Activated CD4-positive, alpha-beta memory T cell treated with anti-CD3 and anti-CD28 coated beads for 36 hours (primary cell): ENCODE results near the gene RAPSN. TPM values are rescaled to one million over a fixed set of nuclear protein-coding genes. Genes with fewer than 3 reads are reported as not detected.

Experiments
- CTCF ChIA-PET: fragments of 350-600 bp; sonication (Branson Sonifier 250); formaldehyde crosslinking; loops from one replicate; lab custom pipeline; 2021; ENCODE audit warnings: antibody characterized with exemption, inconsistent platforms; lab: Charles Lee
- POLR2A ChIA-PET: fragments of 350-600 bp; sonication (Branson Sonifier 250); formaldehyde crosslinking; loops from one replicate; lab custom pipeline; 2021; ENCODE audit warnings: antibody characterized with exemption; lab: Charles Lee
- DNase-seq: peaks from one replicate; pipeline ENCODE4 v3.0.0-alpha.2; 2020
- H3K27ac Mint-ChIP-seq: one replicate; pipeline ENCODE4 v1.8.0; 2021; ENCODE audit warnings: mixed read lengths
- H3K27me3 Mint-ChIP-seq: one replicate; pipeline ENCODE4 v1.8.0; 2021; ENCODE audit warnings: mixed read lengths
- H3K36me3 Mint-ChIP-seq: one replicate; pipeline ENCODE4 v1.8.0; 2021; ENCODE audit warnings: mixed read lengths
- H3K4me1 Mint-ChIP-seq: one replicate; pipeline ENCODE4 v1.8.0; 2021; ENCODE audit warnings: low read depth, mixed read lengths
- H3K4me3 Mint-ChIP-seq: one replicate; pipeline ENCODE4 v1.8.0; 2021; ENCODE audit warnings: mild to moderate bottlenecking, mixed read lengths
- H3K9me3 Mint-ChIP-seq: one replicate; pipeline ENCODE4 v1.8.0; 2021; ENCODE audit warnings: mixed read lengths
- intact Hi-C: fragments of 100-400 bp; cut with micrococcal nuclease; formaldehyde crosslinking; loops from one replicate; pipeline ENCODE4 v1.15.1; 2023
- total RNA-seq, 2 experiments: library from RNA; stranded (reverse); gene quantifications; one replicate each; pipeline ENCODE4 v1.2.3, GENCODE V29; 2021

The RAPSN gene
- total RNA-seq, 2 experiments from 2014 or later, result 0.22 TPM; not detected in 1

- Mint-ChIP-seq H3K27ac (peak overlapping the region; percentile 77), H3K27me3 (no peaks in the 10 kb centered on the region), H3K9me3 (no peaks in the 10 kb centered on the region), H3K4me3 (peak overlapping the region; percentile 73), H3K4me1 (peaks cover 8% of the 10 kb centered on the region), H3K36me3 (no peaks in the 10 kb centered on the region)
- no peak for DNase-seq
- ChIA-PET CTCF (interaction anchor here (0.7 to 6.6 kb wide), 3 partner anchors 10 to 223 kb away, joined by 3 to 43 read pairs (median 3); no protein-coding TSS in a partner anchor), POLR2A (no interaction called here)
- intact Hi-C loops, result no loop called here
These were observed 48.1 kb downstream of the RAPSN start for GRCh38 chr11:47400768-47401279.

DNA sequence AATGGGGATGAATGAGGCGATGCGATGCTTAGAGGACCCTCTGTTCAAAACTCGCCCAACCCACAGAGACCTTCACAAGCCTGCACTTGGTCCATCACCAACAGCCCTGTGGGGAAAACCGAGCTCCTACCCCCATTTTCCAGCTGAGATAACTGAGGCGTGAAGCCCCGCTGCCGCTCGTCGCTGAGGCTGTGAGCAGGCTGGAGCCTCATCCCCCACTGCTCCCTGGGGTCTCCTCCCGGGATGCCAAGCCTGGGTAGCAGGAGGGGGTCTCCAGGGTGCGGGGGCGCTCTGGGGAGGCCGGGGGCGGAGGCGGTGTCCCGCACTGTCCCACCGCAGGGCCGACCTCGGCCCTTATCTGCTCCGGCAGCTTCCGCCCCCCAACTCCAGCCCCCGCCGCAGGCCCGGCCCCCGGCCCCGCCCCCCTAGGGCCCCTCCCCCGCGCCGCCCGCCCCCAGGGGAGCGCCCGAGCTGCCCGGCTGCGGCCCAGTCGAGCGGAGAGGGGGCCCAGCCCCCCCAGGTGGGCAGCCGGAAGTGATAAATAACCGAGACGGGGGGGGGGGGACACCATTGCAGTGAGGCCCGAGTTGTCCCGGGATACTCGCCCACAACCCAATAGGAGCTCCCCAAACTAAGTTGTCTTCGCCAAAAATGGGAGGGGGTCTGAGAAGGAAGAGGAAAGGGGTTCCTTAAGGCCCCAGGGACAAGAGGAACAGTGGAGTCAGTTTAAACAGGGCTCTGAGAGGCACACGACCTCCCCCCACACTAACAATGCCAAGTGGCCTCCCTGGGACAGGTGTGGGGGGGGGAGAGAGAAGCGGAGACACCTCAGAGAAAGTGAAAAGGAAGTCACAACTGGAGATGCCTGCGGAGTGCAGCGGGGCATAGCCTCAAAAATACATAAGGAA is 48.8 kb downstream of the RAPSN start:
- peaks cover 13% of the 10 kb centered on the region for H3K4me1 Mint-ChIP-seq
- POLR2A ChIA-PET, result interaction anchor here (0.9 to 1.5 kb wide), 2 partner anchors 9 to 27 kb away, joined by 4 read pairs; partner anchors contain the start of gene PSMC3
- H3K27me3 Mint-ChIP-seq, result no peaks in the 10 kb centered on the region
- intact Hi-C loops, result no loop called here
- no peaks in the 10 kb centered on the region for H3K9me3 Mint-ChIP-seq
- CTCF ChIA-PET, result interaction anchor here (0.7 to 6.6 kb wide), 5 partner anchors 10 to 315 kb away, joined by 3 to 43 read pairs (median 3); partner anchors contain the start of gene AGBL2
- peak; percentile 51 for DNase-seq
- no peaks in the 10 kb centered on the region for H3K36me3 Mint-ChIP-seq
- peak overlapping the region; percentile 77 for H3K27ac Mint-ChIP-seq
- H3K4me3 Mint-ChIP-seq, result peak overlapping the region; percentile 73

- Mint-ChIP-seq H3K4me3 (no peak overlapping the region), H3K9me3 (no peaks in the 10 kb centered on the region), H3K27ac (no peak overlapping the region), H3K36me3 (no peaks in the 10 kb centered on the region), H3K4me1 (peaks cover 25% of the 10 kb centered on the region), H3K27me3 (no peaks in the 10 kb centered on the region)
- CTCF ChIA-PET, result interaction anchor here (1.8 to 6.6 kb wide), 2 partner anchors 14 to 25 kb away, joined by 4 to 43 read pairs; no protein-coding TSS in a partner anchor
- POLR2A ChIA-PET, result no interaction called here
- DNase-seq, result no peak
- intact Hi-C loops, result no loop called here
These were observed 50.4 kb downstream of the RAPSN start for GRCh38 chr11:47398551-47398950.

DNA sequence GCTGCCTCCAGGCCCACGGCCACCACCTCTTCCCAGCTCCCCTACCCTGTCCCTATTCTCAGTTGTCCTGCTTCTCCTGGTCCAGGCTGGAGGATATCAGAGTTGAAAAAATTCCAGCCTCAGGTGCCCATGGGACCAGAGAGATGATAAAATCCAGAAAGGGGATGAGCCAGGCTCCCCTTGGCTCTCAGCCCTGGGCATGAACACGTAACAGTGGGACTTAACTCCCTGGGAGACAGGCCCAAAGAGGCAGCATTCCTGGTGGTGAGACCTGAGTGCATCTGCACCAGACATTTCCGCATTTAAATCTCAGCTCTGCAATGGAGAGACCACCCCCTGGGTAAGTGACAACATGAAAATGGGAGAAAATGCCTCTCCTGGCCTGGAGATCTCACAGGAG is 50.9 kb downstream of the RAPSN start:
- Mint-ChIP-seq H3K4me3 (no peak overlapping the region), H3K36me3 (no peaks in the 10 kb centered on the region), H3K4me1 (peaks cover 25% of the 10 kb centered on the region), H3K27me3 (no peaks in the 10 kb centered on the region), H3K9me3 (no peaks in the 10 kb centered on the region), H3K27ac (no peak overlapping the region)
- POLR2A ChIA-PET, result no interaction called here
- no peak for DNase-seq
- CTCF ChIA-PET, result interaction anchor here (0.8 to 6.6 kb wide), 3 partner anchors 10 to 25 kb away, joined by 3 to 43 read pairs (median 3); no protein-coding TSS in a partner anchor
- intact Hi-C loops, result no loop called here

DNA sequence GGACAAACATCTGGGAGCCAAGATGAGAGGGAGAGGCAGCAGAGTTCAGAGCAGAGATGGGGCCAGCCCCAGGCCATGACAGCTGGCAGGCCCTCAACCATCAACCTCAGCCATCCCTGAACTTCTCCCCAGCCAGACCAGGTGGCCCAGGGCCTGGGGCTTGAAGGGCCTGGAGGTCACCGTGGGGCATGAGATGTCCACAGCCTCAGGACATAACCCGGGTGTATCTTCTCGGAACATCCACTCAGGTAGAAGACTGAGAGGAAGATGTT is 53.0 kb downstream of the RAPSN start:
- no peaks in the 10 kb centered on the region for H3K27me3 Mint-ChIP-seq
- no peak overlapping the region for H3K4me3 Mint-ChIP-seq
- CTCF ChIA-PET, result no interaction called here
- DNase-seq, result no peak
- POLR2A ChIA-PET, result no interaction called here
- peak overlapping the region; percentile 82 for H3K27ac Mint-ChIP-seq
- H3K9me3 Mint-ChIP-seq, result no peaks in the 10 kb centered on the region
- peaks cover 25% of the 10 kb centered on the region for H3K4me1 Mint-ChIP-seq
- H3K36me3 Mint-ChIP-seq, result no peaks in the 10 kb centered on the region
- intact Hi-C loops, result no loop called here

DNA sequence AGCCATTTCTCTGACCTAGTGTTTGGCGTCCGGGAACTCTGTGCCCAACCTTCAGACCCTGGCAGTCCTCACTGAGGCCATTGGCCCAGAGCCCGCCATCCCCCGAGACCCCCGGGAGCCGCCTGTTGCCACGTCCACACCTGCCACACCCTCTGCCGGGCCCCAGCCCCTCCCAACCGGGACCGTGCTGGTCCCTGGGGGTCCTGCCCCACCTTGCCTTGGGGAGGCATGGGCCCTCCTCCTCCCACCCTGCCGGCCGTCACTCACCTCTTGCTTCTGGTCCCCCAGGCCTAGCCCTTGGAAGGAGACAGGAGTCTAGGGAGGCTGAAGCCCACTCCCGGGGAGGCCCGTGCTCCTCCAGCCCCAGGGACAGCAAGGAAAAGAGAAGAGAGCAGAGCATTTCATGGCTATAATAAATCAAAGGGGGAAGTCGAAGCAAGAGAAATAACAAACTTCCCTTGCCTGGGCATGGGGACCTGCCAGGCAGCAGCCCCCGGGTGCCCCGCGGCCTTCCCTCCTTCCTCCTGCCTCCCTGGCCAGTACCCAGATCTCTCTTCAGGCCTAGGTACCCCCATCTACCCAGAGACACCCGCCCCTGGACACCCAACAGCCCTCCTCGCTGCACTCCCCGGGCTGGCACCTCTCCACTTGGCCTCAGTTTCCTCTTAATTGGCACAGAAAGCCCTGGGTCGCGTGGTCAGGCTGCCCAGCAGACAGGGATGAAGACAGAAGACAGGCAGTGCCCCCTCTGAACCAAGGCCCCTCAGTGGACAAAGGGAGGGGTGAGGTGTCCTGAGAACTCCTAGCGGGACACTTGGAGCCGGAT is 53.5 kb downstream of the RAPSN start:
- no peak for DNase-seq
- Mint-ChIP-seq H3K27me3 (no peaks in the 10 kb centered on the region), H3K27ac (peak overlapping the region; percentile 82), H3K4me3 (no peak overlapping the region), H3K36me3 (no peaks in the 10 kb centered on the region), H3K9me3 (no peaks in the 10 kb centered on the region), H3K4me1 (peaks cover 22% of the 10 kb centered on the region)
- ChIA-PET CTCF (interaction anchor here (0.7 kb wide), 1 partner anchor 17 kb away, joined by 3 read pairs; no protein-coding TSS in a partner anchor), POLR2A (interaction anchor here (0.6 kb wide), 2 partner anchors 59 to 169 kb away, joined by 3 read pairs; no protein-coding TSS in a partner anchor)
- intact Hi-C loops, result no loop called here

GRCh38 chr11:47394322-47395222 is 54.4 kb downstream of the RAPSN start:
- intact Hi-C loops, result loop anchor here (1.0 kb wide), 1 partner anchor 14 kb away; the partner anchor contains the start of gene SLC39A13
- Mint-ChIP-seq H3K4me3 (peak overlapping the region; percentile 52), H3K36me3 (no peaks in the 10 kb centered on the region), H3K9me3 (no peaks in the 10 kb centered on the region), H3K4me1 (peaks cover 23% of the 10 kb centered on the region), H3K27me3 (no peaks in the 10 kb centered on the region), H3K27ac (peak overlapping the region; percentile 82)
- peak; percentile 76 for DNase-seq
- CTCF ChIA-PET, result interaction anchor here (0.7 to 3.3 kb wide), 2 partner anchors 18 to 20 kb away, joined by 3 to 20 read pairs; no protein-coding TSS in a partner anchor
- POLR2A ChIA-PET, result interaction anchor here (0.6 to 1.4 kb wide), 3 partner anchors 58 to 373 kb away, joined by 3 read pairs; partner anchors contain the start of gene FNBP4

DNA sequence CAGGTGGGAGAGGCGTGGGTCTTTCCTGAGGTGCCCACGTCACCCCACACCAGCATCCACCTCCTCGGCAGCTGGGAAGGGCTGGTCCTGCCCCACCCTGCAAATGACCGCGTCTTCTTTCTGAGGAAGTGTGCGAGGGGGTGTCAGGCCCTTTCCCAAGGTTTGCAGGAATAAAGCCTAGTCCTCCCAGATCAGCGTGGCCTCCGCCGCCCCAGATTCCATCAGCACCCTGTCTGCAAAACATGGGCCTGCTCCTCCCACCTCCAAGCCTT is 55.0 kb downstream of the RAPSN start:
- Mint-ChIP-seq H3K4me1 (peaks cover 25% of the 10 kb centered on the region), H3K36me3 (no peaks in the 10 kb centered on the region), H3K27ac (peak overlapping the region; percentile 82), H3K4me3 (no peak overlapping the region), H3K27me3 (no peaks in the 10 kb centered on the region), H3K9me3 (no peaks in the 10 kb centered on the region)
- DNase-seq, result no peak
- POLR2A ChIA-PET, result interaction anchor here (1.4 kb wide), 1 partner anchor 373 kb away, joined by 3 read pairs; the partner anchor contains the start of gene FNBP4
- intact Hi-C loops, result loop anchor here (1.0 kb wide), 1 partner anchor 14 kb away; the partner anchor contains the start of gene SLC39A13
- CTCF ChIA-PET, result interaction anchor here (1.9 to 3.3 kb wide), 2 partner anchors 18 to 20 kb away, joined by 9 to 20 read pairs; no protein-coding TSS in a partner anchor

- Mint-ChIP-seq H3K4me1 (peaks cover 25% of the 10 kb centered on the region), H3K36me3 (no peaks in the 10 kb centered on the region), H3K4me3 (no peak overlapping the region), H3K9me3 (no peaks in the 10 kb centered on the region), H3K27ac (peak overlapping the region; percentile 82), H3K27me3 (no peaks in the 10 kb centered on the region)
- intact Hi-C loops, result loop anchor here (1.0 kb wide), 1 partner anchor 15 kb away; the partner anchor contains the start of gene SLC39A13
- POLR2A ChIA-PET, result interaction anchor here (1.4 kb wide), 1 partner anchor 374 kb away, joined by 3 read pairs; the partner anchor contains the start of gene FNBP4
- no peak for DNase-seq
- CTCF ChIA-PET, result interaction anchor here (1.9 to 3.3 kb wide), 2 partner anchors 19 kb away, joined by 9 to 20 read pairs; no protein-coding TSS in a partner anchor
These were observed 55.5 kb downstream of the RAPSN start for GRCh38 chr11:47393163-47394049.

- ChIA-PET CTCF (interaction anchor here (0.6 to 3.3 kb wide), 4 partner anchors 18 to 104 kb away, joined by 3 to 20 read pairs (median 6); no protein-coding TSS in a partner anchor), POLR2A (no interaction called here)
- no peak for DNase-seq
- H3K27me3 Mint-ChIP-seq, result no peaks in the 10 kb centered on the region
- no peak overlapping the region for H3K27ac Mint-ChIP-seq
- peaks cover 25% of the 10 kb centered on the region for H3K4me1 Mint-ChIP-seq
- H3K9me3 Mint-ChIP-seq, result no peaks in the 10 kb centered on the region
- intact Hi-C loops, result no loop called here
- no peak overlapping the region for H3K4me3 Mint-ChIP-seq
- H3K36me3 Mint-ChIP-seq, result no peaks in the 10 kb centered on the region
These were observed 56.3 kb downstream of the RAPSN start for GRCh38 chr11:47392546-47393162.
